ENCODE measurements around the gene ITGB4. TPM values are rescaled to one million over a fixed set of nuclear protein-coding genes. Genes with fewer than 3 reads are reported as not detected.

The ITGB4 gene
- total and polyA plus RNA-seq, 2 of the 13 experiments (the other 11 are each of a cell fraction or from before 2014, with no cell fraction given), result 6.9 to 14.5 TPM

DNA sequence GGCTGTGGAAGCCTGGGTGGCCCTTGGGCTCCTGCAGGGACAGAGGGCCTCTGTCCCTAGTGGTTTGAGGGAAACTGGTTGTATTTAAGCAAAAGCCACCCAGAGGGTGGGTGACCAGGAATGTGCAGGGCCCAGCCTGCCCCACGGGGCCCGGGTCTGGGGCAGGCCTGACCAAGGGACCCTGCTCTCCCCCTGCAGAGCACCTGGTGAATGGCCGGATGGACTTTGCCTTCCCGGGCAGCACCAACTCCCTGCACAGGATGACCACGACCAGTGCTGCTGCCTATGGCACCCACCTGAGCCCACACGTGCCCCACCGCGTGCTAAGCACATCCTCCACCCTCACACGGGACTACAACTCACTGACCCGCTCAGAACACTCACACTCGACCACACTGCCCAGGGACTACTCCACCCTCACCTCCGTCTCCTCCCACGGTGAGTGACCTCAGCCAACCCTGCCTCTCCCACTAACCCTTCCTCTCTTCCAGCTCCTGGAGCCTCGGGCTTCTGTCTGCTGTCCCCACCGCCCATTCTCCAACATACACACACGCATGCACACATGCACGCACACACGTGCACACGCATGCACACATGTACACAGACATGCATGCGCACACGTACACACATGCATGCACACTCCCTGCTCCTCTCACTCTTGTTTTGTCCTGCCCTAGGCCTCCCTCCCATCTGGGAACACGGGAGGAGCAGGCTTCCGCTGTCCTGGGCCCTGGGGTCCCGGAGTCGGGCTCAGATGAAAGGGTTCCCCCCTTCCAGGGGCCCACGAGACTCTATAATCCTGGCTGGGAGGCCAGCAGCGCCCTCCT is 33.3 kb downstream of the ITGB4 start (continued):
- TF ChIP-seq ELF3 (CRISPR knock-in tag; IDR thresholded peaks at IDR 0.05), result peak; percentile 47
- no peak for TF ChIP-seq TP53 (CRISPR knock-in tag; conservative IDR thresholded peaks at IDR 0.05)
- TF ChIP-seq, protein P1, sequence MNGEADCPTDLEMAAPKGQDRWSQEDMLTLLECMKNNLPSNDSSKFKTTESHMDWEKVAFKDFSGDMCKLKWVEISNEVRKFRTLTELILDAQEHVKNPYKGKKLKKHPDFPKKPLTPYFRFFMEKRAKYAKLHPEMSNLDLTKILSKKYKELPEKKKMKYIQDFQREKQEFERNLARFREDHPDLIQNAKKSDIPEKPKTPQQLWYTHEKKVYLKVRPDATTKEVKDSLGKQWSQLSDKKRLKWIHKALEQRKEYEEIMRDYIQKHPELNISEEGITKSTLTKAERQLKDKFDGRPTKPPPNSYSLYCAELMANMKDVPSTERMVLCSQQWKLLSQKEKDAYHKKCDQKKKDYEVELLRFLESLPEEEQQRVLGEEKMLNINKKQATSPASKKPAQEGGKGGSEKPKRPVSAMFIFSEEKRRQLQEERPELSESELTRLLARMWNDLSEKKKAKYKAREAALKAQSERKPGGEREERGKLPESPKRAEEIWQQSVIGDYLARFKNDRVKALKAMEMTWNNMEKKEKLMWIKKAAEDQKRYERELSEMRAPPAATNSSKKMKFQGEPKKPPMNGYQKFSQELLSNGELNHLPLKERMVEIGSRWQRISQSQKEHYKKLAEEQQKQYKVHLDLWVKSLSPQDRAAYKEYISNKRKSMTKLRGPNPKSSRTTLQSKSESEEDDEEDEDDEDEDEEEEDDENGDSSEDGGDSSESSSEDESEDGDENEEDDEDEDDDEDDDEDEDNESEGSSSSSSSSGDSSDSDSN (CRISPR knock-in tag; IDR thresholded peaks at IDR 0.05), result peak; percentile 80
- TF ChIP-seq, protein P2, sequence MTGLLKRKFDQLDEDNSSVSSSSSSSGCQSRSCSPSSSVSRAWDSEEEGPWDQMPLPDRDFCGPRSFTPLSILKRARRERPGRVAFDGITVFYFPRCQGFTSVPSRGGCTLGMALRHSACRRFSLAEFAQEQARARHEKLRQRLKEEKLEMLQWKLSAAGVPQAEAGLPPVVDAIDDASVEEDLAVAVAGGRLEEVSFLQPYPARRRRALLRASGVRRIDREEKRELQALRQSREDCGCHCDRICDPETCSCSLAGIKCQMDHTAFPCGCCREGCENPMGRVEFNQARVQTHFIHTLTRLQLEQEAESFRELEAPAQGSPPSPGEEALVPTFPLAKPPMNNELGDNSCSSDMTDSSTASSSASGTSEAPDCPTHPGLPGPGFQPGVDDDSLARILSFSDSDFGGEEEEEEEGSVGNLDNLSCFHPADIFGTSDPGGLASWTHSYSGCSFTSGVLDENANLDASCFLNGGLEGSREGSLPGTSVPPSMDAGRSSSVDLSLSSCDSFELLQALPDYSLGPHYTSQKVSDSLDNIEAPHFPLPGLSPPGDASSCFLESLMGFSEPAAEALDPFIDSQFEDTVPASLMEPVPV (CRISPR knock-in tag; IDR thresholded peaks at IDR 0.05), result no peak; the same call in 1 of the 2 replicates
- TF ChIP-seq, protein P3, sequence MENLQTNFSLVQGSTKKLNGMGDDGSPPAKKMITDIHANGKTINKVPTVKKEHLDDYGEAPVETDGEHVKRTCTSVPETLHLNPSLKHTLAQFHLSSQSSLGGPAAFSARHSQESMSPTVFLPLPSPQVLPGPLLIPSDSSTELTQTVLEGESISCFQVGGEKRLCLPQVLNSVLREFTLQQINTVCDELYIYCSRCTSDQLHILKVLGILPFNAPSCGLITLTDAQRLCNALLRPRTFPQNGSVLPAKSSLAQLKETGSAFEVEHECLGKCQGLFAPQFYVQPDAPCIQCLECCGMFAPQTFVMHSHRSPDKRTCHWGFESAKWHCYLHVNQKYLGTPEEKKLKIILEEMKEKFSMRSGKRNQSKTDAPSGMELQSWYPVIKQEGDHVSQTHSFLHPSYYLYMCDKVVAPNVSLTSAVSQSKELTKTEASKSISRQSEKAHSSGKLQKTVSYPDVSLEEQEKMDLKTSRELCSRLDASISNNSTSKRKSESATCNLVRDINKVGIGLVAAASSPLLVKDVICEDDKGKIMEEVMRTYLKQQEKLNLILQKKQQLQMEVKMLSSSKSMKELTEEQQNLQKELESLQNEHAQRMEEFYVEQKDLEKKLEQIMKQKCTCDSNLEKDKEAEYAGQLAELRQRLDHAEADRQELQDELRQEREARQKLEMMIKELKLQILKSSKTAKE (CRISPR knock-in tag; IDR thresholded peaks at IDR 0.05; ENCODE audit: borderline replicate concordance), result peak; percentile 74; the same call in 1 of the 2 replicates
- peak in 1 of 2 experiments; percentile 44; a peak in 1 of 4 replicates for TF ChIP-seq EP300 (IDR thresholded peaks at IDR 0.05; ENCODE audit: low read depth in 2 of 2, low read length in 2 of 2)
- TF ChIP-seq EP300 (CRISPR knock-in tag; IDR thresholded peaks at IDR 0.05; ENCODE audit: borderline replicate concordance), result peak; percentile 64; the same call in 1 of the 2 replicates
- TF ChIP-seq ONECUT2 (CRISPR knock-in tag; IDR thresholded peaks at IDR 0.05), result peak; percentile 41; the same call in 1 of the 2 replicates
- TF ChIP-seq ZMYM3 (CRISPR knock-in tag; IDR thresholded peaks at IDR 0.05), result peak; percentile 82
- no peak for TF ChIP-seq RORA (CRISPR knock-in tag; IDR thresholded peaks at IDR 0.05)
- TF ChIP-seq, protein P4, sequence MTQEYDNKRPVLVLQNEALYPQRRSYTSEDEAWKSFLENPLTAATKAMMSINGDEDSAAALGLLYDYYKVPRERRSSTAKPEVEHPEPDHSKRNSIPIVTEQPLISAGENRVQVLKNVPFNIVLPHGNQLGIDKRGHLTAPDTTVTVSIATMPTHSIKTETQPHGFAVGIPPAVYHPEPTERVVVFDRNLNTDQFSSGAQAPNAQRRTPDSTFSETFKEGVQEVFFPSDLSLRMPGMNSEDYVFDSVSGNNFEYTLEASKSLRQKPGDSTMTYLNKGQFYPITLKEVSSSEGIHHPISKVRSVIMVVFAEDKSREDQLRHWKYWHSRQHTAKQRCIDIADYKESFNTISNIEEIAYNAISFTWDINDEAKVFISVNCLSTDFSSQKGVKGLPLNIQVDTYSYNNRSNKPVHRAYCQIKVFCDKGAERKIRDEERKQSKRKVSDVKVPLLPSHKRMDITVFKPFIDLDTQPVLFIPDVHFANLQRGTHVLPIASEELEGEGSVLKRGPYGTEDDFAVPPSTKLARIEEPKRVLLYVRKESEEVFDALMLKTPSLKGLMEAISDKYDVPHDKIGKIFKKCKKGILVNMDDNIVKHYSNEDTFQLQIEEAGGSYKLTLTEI (CRISPR knock-in tag; conservative IDR thresholded peaks at IDR 0.05), result no peak
- no peak; the same call in 1 of the 2 replicates for TF ChIP-seq NFYC (CRISPR knock-in tag; IDR thresholded peaks at IDR 0.05)
- no peak for TF ChIP-seq NFE2 (CRISPR knock-in tag; IDR thresholded peaks at IDR 0.05)
- TF ChIP-seq ZNF7 (CRISPR knock-in tag; IDR thresholded peaks at IDR 0.05), result no peak
- TF ChIP-seq, protein P5, sequence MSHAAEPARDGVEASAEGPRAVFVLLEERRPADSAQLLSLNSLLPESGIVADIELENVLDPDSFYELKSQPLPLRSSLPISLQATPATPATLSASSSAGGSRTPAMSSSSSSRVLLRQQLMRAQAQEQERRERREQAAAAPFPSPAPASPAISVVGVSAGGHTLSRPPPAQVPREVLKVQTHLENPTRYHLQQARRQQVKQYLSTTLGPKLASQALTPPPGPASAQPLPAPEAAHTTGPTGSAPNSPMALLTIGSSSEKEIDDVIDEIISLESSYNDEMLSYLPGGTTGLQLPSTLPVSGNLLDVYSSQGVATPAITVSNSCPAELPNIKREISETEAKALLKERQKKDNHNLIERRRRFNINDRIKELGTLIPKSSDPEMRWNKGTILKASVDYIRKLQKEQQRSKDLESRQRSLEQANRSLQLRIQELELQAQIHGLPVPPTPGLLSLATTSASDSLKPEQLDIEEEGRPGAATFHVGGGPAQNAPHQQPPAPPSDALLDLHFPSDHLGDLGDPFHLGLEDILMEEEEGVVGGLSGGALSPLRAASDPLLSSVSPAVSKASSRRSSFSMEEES (CRISPR knock-in tag; IDR thresholded peaks at IDR 0.05), result peak; percentile 67; the same call in 1 of the 2 replicates
- TF ChIP-seq TSC22D2 (CRISPR knock-in tag; IDR thresholded peaks at IDR 0.05; ENCODE audit: borderline replicate concordance), result 0 out of 2 replicates have a peak, but pooled peaks have one; percentile 33
